GM19452 (cell line): Measurements from ENCODE around the gene FBXL2.
"Not testable (repeated sequence)": the region's sequence is repeated elsewhere in the genome, so short reads cannot be mapped to it uniquely, and the experiment has no call there.

Source experiments
- ATAC-seq: cut with Tn5 transposase; IDR thresholded peaks from one replicate; pipeline ENCODE4 v1.9.1; 2021; ENCODE audit not compliant: unreplicated experiment

Gene FBXL2

DNA sequence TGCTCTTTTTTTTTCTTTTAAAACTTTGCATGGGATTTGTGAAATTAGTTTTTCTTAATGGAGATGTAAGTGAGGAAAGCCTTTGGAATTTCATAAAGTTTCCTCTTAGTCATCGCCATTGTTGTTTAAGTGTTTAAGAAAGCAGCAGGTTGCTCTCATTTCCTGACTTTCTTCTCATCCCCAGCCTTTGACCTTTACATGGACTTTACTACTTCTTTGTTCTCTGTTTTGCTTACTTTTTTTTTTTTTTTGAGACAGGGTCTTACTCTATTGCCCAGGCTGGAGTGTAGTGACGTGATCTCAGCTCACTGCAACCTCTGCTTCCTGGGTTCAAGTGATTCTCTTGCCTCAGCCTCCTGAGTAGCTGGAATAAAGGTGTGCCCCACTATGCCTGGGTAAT, 38.6 kb downstream of the FBXL2 start:
- no peak for ATAC-seq

DNA sequence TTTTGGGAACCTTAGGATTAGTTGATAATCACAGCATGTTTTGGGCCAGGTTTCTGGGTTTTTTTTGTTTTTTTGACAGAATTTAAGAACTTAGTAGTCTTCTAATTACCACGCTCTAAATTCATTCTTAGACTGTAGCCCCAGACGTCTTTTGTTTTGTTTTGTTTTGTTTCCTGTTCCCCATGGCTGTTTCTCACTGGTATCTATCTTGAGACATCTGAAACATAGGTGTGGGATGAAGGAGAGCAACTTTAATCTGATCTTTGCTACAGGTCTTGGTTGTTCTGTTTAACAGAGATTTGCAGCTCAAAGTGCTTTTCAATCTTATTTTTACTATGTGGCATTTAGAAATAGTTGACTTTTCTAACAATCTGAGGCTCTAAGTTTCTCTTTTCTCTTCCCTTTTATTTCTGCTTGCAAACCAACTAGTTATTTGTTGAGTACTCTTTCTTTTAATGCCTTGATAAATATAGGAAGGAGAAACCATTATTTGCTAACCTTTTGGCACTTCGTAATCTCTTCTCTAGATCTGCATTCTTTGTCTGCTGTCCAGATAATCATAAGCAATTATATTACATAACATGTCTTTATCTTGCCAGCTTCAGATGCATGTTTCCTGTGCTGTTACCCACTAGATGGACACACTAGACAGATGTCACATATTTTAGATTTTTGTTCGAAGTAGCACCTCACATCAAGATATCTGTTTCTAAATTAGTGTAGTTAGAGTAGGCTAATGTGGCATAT, 40.9 kb downstream of the FBXL2 start:
- no peak for ATAC-seq

DNA sequence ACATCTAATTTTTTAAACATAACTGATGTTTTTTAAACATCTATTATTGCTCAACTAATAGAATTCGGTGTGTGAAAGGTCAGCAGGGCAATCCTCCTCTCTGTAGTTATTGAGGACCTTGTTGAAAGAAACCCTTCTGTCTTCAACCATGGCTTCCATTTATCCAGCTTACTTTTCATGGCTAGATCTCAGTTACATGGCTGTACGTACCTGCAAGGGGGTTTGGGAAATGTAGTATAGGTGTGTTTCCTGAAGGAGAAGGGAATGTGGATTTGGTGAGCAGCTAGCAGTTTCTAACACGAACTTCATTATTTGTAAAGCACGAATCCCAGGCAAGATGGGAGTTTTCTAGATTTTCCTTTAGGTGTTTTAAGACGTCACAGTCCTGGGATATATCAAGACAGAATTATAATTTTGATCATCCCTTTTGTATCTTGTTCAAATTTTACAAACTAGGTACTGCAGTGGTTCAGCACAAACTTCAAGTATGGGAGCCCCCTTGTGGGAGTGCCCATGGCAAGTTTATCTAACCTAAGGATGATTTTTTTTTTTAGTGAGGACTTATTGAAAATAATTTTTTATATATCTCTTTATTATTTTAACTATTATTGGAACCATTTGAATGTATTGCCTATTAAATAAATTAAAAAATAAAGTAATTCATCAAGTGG, 41.6 kb downstream of the FBXL2 start:
- ATAC-seq = no peak

DNA sequence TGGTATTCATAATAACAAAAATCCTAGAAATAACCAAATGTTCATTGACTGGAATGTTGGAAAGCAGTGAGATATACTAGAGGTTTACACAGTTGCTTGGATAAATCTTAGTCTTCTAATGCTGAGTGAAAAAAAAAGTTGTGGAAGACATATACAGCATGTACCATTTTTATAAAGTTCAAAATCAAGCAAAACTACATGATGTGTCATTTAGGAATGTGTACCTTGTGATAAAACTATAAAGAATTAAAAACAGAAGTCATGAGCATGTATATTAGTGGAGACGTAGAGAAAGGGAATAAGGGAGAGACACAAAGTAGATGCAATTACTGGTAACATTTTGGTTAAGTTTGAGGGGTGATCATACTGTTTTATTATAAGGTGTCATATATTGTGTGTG, 45.2 kb downstream of the FBXL2 start:
- ATAC-seq = no peak

DNA sequence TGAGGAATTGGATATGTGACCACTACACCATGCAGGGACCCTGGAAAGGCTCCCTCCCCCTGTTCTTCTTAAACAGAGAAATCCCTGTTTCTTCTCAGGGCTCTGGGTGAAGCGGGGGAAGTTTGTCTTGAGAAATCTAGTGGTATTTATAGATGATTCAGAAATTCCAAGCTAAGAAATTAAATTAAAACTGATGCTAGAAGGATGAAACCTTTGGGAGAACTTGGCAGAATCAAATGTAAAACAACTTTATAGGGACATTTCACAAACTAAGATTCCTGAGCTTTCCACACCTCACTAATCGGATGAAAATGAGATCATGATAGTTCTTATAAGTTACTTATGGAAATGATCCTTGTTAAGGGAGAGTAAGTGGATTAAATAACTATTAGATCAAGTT, 54.2 kb downstream of the FBXL2 start:
- ATAC-seq = no peak

DNA sequence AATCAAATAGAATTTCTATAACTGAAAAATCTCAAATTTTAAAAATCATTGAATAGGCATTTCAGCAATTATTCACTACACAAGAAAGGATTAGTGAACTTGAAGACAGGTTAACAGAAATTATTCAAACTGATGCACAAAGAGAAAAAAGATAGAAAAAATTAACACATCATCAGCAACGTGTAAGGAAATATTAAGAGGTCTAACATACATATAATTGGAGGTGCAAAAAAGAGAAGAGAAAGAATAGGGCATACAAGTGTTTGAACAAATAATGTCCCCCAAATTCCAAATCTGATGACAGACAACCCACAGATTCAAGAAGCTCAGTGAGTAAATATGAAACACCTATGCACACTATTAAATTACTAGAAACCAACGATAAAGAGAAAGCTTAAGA, 57.1 kb downstream of the FBXL2 start:
- ATAC-seq = no peak

DNA sequence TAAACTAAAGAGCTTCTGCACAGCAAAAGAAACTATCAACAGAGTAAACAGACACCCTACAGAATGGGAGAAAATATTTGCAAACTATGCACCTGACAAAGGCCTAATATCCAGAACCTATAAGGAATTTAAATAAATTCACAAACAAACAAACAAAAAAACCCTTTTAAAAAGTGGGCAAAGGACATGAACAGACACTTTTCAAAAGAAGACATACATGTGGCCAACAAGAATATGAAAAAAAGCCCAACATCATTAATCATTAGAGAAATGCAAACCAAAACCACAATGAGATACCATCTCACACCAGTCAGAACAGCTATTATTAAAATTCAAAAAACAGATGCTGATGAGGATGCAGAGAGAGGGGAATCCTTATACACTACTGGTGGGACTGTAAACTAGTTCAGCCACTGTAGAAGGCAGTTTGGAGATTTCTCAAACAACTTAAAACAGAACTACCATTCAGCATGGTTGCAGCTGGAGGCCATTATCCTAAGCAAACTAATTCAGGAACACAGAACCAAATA, 61.8 kb downstream of the FBXL2 start:
- ATAC-seq = not testable (repeated sequence)

DNA sequence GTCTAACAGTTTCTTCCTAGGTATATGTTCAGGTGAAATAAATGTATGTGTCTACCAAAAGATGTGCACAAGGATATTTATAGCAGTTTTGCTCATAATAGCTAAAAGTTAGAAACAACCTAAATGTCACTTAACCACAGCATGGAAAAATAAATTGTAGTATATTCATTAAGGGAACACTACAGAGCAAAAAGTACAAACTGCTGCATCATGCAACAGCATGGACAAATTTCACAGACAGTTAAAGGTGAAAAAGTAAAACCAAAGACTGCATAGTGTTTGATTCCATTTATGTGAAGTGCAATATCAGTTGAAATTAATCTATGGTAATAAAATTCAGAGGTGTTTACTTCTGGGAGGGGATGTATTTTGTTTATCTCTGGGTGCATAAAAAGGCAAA, 62.5 kb downstream of the FBXL2 start:
- ATAC-seq = no peak

DNA sequence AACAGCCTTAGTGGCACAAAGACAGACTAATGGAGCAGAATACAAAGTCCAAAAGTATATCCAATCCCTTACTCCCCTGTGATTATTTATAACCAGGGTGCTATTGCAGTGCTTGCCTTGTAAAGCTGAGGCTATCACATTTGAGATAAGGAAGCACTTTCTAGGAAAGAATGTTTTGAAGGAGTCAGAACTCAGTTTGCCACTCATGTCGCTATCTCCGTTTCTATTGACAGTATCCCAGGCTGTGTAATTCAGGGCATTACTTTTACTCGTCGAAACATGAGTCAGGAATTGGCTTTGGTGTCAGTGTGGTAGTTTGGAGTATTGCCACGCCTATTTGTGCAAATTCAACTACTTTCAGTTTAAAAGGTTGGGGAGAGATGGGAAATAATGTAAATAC, 78.4 kb downstream of the FBXL2 start:
- ATAC-seq = no peak

DNA sequence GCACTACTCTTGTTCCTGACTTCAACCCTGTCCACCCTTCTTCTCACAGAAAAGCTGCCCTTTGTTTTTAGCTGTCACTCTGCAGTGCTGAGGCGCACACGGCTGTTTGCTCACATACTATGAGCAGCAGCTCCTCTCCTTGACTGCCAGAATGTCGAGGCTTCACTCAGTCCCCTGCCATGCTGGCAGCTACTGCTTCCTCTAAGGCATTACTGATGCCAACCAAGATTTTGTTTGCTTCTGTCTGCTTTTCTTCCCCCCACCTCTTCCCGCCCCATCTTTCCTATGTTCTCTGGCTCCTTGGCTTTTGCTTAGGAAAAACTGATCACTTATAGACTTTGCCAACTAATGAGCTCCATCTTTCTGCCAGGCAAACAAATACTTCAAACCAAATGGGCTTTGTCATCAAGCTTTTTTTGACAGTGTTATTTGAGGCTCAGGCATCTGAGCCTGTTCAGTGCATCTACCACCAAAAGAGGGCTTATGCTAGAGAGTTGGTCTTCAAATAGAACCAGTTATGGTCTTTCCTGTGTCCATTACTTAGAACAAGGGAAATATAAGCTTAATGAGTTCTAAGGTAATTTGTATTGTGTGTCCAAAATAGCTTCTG, 81.0 kb downstream of the FBXL2 start:
- no peak for ATAC-seq

DNA sequence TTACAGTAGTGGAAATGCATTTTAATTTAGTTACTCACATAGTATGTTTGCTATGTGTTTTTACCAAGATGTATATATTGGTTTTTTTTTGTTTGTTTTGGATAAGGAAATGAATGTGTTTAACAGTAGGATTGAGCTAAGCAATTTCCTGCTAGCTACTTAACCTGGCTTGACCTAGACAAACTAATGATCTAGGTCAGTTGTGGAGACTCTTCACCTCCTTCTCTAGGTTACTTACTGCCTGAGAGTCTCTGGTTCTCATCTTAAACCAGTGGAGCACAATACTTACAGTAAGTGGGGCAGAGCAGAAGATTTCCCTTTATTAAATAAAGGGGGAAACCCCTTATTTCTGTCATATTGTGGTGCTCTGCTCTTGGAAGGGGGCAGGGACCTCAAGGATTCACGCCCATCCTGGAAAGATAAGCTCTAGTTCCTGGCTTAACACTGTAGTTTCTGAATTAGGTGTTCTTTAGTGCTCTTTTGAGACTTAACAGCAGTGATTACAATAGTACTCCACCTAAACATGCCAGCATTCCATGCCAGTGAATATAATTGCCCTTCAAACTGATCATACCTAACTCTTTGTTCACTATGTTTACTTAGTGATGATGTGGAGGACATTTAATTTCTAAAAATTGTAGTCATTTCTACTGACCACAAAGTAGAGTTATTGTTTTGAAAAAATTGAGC, 83.0 kb downstream of the FBXL2 start:
- ATAC-seq = no peak

DNA sequence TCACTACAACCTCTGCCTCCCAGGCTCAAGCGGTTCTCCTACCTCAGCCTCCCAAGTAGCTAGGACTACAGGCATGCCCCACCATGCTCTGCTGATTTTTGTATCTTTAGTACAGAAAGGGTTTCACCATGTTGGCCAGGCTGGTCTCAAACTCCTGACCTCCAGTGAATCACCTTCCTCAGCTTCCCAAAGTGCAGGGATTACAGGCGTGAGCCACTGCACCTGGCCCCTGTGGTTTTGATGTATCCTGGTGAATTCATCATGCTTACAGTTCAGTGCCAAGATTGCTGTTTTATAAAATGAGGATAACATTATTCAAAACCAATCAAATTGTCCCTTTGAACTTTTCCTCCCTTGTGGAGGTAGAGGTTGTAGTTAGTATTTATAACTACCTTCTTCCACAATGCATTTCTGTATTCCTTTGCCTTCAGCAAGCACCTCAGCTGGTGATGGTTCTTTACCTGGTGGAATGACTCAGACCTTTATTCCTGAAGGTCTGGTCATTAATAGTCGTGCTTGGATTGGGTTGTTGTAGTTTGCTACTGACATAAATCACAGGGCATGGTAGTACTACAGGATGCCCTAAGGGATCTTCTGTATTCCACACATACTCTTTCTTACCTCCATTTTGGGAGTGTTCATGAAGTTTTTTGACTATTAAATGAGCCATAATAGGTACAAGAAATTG, 86.0 kb downstream of the FBXL2 start:
- no peak for ATAC-seq

DNA sequence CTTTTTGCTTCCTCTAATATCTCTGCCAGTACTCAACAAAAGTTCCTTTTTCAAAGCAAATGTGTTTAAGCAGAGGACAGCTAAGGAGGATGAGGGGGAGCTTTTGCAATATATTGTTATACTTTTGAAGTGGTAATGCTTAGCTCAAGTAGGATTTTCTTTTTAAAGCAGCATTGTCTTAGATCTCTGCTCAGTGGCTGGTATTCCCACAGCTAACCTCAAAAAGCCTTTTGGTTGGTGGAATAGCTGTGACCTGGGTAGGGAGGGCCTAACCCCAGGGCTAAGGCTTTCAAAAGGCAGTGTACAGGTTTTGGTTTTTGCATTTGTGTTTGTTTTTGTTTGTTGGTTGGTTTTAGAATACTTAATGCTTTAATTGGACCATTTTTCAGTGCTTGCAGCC, 86.8 kb downstream of the FBXL2 start:
- no peak for ATAC-seq

DNA sequence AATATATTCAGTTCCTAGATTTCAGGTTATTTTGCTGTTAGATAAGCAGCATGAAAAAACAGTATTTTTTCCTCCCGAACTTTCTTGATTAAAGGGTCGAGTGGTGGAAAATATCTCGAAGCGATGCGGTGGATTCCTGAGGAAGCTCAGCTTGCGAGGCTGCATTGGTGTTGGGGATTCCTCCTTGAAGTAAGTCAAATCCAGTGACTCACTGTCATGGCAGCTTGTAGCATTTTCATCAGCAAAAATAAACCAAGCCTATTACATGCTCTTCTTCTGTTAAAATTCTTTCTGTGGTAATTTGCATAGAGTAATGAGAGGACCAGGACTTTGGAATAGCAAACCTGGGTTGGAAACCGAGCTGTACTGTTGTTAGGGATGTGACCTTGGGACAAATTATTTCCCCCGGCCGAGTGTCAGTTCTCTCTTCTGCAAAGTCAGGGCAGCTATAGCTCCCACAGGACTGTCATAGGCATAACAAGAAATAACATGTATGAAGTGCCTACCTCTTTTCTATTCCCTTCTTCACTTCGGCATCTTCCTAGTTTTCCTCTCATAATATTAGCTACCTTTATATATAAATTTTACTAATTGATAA, 87.4 kb downstream of the FBXL2 start:
- no peak for ATAC-seq

DNA sequence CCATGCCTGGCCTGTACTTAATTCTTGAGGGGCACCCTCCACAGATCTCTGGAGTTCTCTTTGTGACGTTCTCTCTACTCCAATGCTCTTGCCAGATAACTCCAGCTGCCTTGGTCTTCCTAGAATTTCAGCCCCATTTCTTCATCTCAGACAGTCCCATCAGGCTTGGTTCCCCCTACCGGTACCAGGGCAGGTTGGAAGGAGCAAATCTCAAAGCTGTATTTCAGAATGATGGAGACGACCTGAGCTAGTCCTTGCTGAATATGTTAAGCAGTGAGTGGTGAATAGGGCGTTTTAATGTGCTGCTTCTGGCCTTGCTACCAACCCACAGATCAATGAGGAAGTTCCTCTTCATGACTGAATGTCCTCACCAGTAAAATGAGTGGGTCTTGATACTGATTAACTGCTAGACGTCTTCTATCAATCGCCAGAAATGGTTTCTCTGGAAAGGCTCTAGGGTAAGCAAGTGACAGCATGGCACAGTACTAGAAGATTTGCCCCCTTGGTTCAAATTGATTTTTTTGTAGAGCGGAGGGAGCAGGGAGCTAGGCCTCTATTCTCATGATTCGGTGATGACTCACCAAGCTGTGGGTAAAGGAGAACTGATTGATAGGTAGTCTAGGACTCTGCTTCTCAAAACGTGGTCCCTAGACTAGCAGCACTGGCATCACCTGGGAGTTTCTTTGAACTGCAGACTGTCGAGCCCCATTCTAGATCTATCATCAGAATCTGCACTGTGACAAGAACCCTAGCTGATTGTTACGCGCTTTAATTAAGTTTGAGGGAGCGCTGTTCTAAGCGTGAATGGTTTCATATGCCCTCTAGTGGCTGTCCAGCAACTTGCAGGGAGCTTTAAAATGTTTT, 95.2 kb downstream of the FBXL2 start:
- ATAC-seq = no peak

DNA sequence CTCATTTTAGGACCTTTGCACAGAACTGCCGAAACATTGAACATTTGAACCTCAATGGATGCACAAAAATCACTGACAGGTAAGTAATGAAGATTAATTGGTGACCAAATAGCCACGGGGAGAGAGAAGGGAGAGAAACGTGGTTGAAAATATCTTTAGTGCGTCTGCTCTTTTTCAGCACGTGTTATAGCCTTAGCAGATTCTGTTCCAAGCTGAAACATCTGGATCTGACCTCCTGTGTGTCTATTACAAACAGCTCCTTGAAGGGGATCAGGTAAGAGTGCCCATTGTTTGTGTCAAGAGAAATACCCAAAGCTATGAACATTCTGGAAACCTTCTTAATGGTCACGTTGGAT, 95.8 kb downstream of the FBXL2 start:
- no peak for ATAC-seq

DNA sequence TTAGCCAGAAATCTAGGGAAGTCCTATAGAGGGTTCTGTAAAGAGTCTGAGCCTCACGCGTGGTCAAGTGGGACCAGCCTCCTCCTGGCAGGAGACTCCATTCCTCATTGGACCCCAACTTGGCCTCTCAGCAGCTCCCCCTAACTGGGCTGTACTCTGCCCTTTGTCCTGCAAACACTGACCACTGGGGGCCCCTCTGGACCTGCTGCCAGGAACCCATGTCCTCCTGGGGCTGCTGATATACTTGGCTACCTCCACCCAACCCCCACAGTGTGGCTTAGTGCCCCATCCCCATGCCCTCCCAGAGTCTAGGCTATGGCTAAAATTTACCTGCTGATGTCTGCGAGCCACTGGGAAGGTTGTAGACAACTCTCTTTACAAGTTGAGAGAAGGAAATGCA, 100.2 kb downstream of the FBXL2 start:
- no peak for ATAC-seq

DNA sequence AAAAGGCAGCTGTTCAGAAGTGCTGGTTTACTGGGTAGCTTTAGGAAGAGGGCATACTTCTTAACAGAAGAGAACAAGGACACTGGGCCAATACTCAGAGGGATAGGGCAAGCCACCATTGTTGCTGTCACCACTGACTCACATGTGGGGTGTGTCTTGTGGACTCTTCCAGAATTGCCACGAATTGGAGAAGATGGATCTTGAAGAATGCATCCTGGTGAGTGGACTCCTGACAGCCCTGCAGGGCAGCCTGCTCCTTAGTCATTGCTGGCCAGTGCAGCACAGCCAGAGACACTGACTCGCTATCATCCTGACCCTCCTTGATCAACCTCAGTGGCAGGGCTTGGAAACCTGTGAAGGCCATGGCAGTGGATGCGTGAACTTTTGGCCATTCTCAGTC, 100.7 kb downstream of the FBXL2 start:
- ATAC-seq = no peak

DNA sequence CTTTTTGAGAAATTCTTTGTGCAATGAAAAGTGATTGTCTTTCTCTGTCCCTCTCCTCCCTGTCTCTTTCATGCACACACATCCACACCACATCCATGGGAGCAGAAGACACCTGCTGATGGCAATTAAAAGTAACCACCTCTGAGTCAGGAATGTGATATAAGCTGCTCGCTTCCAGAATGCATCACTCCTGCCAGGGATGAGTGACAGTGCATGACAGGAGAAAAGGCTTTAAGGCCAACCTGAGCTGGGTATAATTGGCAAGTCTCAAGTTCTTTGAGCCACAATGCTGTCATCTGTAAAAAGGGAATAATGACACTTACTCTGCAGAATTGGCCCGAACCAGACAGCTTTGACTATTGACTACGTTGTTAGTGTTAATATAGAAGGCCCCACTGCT, 103.4 kb downstream of the FBXL2 start:
- ATAC-seq = no peak

DNA sequence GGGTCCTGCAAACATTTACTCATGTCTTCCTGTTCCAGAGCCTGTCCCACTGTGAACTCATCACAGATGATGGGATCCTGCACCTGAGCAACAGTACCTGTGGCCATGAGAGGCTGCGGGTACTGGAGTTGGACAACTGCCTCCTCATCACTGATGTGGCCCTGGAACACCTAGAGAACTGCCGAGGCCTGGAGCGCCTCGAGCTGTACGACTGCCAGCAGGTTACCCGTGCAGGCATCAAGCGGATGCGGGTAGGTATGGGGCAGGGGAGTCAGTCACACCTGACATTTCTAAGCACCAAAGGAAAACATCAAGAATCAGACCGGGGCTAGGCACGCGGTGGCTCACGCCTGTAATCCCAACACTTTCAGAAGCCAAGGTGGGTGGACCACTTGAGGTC, 106.7 kb downstream of the FBXL2 start:
- ATAC-seq = no peak
